Measurements from ENCODE around the gene OR6C1.
"Not testable (repeated sequence)": the region's sequence is repeated elsewhere in the genome, so short reads cannot be mapped to it uniquely, and the experiment has no call there.

The OR6C1 gene

DNA sequence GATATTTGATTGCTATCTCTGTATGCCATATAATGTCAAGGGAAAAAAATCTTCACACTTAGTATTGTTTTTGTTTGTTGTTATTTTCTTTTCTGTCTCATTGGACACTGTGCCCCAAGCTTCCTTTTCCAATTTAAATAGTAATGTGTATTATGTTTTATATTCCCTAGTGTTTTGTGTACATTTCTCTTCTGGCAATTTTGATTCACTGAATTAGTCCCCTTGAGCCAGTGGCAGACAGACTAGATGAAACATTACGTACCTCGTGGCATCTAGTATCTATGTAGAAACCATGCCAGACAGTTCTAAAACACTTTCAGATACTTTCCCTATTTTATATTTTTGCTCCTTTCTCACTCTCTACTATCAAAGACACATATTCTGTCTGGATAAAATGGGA is at the start of gene OR6C1:
Gene OR6C1, plus strand, starts transcription at position 301 of the 400 bp plus-strand sequence. CDS start 6,257 bp downstream, outside the sequence.
- DNase-seq (ENCODE audit: low spot score): no peak

DNA sequence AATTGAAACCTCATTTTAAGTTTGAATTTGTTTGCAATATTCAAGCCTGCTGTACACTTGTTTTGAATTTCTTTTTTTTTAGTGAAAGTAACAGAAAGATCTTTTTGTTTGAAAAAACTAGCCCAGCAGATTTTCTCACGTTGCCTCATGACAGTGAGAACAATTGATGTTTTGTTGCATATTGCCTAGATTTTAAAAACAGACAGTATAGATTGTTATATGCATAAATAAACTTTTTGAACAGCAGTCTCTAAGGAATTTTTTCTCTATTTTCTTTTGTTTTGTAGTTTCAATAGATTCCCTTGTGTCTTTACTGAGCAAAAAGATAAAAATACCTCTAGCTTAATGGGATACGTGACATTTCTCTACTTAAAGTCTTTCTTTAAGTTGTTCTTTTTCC is 33.2 kb upstream of the OR6C1 start:
- DNase-seq (ENCODE audit: low spot score): no peak

DNA sequence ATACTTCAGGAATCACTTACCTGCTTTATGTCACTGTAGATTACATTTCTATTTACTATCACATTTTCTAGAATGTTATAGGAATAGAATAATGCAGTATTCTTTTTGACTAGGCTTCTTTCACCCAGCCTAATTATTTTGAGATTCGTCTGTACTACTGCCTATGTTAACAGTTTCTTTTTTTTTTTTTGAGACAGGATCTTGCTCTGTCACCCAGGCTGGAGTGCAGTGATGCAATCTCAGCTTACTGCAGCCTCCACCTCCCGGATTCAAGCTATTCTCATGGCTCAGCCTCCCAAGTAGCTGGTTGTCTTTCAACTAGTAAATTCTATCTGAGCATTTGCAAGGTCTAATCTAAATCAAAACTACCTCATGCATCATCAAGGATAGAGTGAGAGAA is 24.1 kb upstream of the OR6C1 start:
- DNase-seq (ENCODE audit: low spot score): no peak

DNA sequence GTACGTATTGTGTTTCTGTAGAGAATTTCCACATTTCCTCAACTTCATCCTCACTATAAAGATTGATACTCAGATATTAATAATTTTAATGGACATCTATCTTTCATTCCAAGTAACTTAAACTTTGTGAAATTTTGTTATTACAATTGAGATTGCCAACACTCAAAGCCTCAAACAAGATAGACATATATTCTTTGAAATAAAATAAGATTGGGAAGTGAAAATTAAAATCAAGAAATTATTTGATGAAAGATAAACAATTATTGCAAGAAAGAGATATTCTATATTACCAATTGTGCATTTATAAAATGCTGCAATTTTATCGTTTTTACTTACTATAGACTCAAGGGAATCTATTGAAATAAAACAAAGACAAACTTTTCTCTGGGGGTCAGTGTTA is 17.7 kb upstream of the OR6C1 start, which contains the start of gene OR6C6:
Gene OR6C6, minus strand, starts transcription at position 101 of the 400 bp plus-strand sequence. CDS start 1,337 bp downstream, outside the sequence.
- DNase-seq (ENCODE audit: low spot score): no peak

DNA sequence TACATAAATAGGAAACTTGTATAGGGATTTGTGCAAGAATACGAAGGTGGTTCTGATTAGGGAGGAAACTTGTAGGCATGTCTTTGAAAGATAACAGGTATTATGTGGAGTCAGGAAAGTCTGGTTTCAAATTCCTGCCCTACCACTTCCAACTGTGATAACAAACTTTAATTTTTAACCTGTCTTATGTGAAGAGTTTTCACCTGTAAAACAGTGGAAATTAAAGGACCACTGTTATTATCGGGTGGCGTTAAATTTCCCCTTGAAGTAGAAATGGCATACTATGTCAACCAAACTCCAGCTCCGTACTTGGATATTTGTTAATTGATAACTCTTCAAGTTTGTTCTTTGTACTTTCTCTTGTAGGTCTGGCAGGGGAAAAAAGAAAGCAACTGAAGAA is 6.1 kb downstream of the OR6C1 start:
- no peak for DNase-seq (ENCODE audit: low spot score)

DNA sequence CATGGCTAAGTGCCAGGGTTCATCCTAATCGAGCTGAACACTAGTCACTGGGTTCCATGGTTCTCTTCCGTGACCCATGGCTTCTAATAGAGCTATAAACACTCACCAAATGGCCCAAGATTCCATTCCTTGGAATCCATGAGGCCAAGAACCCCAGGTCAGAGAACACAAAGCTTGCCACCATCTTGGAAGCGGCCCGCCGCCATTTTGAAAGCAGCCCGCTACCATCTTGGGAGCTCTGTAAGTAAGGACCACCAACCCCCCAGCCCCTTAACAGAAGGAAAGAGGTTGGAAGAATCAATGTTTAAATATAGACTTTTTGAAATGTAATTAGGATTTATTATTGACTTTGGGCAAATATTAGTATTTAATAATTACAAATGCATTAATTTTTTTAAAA is 11.7 kb downstream of the OR6C1 start:
- DNase-seq (ENCODE audit: low spot score): not testable (repeated sequence)

DNA sequence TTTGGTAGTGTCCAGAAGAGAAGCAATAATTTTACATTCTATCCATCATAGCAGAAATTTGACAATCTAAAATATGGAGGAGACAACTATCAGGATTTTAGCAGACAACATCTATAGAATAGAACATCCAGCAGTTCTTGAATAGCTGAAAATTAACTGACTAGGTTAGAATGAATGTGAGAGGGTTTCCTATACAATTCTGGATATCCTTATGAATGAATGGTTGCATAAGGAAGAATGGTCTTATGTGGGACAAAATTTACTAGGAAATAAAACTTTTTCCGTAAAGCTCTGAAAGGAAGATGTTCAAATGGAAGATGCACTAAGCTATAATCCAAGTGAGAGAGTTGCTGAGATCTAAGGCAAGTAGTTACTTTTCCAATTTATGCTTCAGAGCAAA is 16.3 kb downstream of the OR6C1 start, which contains the start of gene OR6C3:
Gene OR6C3, plus strand, starts transcription at position 301 of the 400 bp plus-strand sequence. CDS start 955 bp downstream, outside the sequence.
- DNase-seq (ENCODE audit: low spot score): no peak

DNA sequence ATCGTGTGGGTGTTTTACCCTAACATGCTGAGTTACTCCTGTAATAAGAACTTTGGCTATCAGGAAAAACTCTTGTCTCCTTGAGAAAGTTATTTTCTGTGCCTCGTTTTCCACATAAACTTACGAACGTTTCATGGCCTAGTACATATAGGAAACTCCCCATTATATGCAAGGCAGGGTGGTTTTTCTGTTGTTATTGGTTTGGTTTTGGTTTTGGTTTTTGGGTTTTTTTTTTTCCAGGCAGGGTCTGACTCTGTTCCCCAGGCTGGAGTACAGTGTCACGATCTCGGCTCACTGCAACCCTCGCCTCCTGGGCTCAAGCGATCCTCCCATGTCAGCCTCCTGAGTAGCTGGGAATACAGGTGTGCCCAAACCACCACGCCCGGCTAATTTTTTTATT is 21.9 kb downstream of the OR6C1 start:
- no peak for DNase-seq (ENCODE audit: low spot score)

DNA sequence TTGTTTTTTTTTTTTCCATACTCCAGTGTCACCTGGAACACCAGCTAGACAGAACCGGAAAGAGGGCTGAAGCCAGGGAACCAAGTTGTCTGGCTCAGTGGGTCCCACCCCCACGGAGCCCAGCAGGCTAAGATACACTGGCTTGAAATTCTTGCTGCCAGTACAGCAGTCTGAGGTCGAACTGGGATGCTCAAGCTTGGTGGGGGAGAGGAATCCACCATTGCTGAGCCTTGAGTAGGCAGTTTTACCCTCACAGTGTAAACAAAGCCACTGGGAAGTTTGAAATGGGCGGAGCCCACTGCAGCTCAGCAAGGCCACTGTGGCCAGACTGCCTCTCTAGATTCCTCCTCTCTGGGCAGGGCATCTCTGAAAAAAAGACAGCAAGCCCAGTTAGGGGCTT is 41.2 kb downstream of the OR6C1 start:
- DNase-seq (ENCODE audit: low spot score): not testable (repeated sequence)

DNA sequence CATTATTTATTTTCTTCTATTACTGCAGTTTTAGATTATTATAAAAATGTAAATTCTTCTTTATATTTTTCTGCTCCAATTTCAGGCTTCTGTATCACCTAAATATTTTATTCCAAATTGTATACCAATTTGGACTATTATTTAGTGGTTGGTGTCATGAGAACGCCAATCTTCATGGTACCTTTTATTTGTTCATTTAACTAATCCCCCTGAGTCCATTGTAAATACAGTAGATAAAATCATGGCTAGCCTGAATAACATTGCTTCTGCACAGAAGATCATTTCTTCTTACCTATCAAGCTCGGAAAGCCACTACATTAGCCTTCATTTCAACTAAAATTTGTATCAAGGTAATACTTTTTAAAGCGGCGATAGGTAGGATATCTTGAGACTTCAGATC is 48.5 kb downstream of the OR6C1 start, which contains the start of gene OR6C75:
Gene OR6C75, plus strand, starts transcription at position 301 of the 400 bp plus-strand sequence. CDS start 2,136 bp downstream, outside the sequence.
- no peak for DNase-seq (ENCODE audit: low spot score)

DNA sequence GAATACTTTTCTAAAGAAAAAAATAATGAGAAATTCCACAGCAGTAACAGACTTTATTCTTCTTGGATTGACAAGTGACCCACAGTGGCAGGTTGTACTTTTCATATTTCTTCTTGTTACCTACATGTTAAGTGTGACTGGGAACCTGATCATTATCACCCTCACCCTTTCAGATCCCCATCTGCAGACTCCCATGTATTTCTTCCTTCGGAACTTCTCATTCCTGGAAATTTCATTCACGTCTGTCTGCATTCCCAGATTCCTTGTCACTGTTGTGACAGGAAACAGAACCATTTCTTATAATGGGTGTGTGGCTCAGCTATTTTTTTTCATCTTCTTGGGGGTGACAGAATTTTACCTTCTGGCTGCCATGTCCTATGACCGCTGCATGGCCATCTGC is 50.9 kb downstream of the OR6C1 start:
- no peak for DNase-seq (ENCODE audit: low spot score)

Data from HuH-7 (cell line).